NCI-H1930 (cell line): ENCODE results near the gene COLEC12.

Experiments
- DNase-seq, 2 experiments: peaks; one replicate each; lab custom pipeline; 2025; lab: John Stamatoyannopoulos, UW

COLEC12 gene

GRCh38 chr18:386994-387393, 113.5 kb downstream of the COLEC12 start:
- DNase-seq: no peak

- no peak for DNase-seq
These were observed 115.6 kb downstream of the COLEC12 start for GRCh38 chr18:384897-385296.

- DNase-seq: no peak
These were observed 117.4 kb downstream of the COLEC12 start for GRCh38 chr18:383135-383534.

- no peak for DNase-seq
These were observed 118.0 kb downstream of the COLEC12 start for GRCh38 chr18:382423-382984.

GRCh38 chr18:379681-380330, 120.7 kb downstream of the COLEC12 start:
- DNase-seq: no peak

GRCh38 chr18:378079-378478, 122.4 kb downstream of the COLEC12 start:
- DNase-seq: no peak

- no peak for DNase-seq
These were observed 123.4 kb downstream of the COLEC12 start for GRCh38 chr18:377088-377487.

GRCh38 chr18:376311-376710, 124.2 kb downstream of the COLEC12 start:
- DNase-seq: no peak

GRCh38 chr18:374721-375168, 125.8 kb downstream of the COLEC12 start:
- no peak for DNase-seq

GRCh38 chr18:373780-374179, 126.7 kb downstream of the COLEC12 start:
- DNase-seq: no peak

- DNase-seq: no peak
These were observed 128.9 kb downstream of the COLEC12 start for GRCh38 chr18:371609-371982.

- no peak for DNase-seq
These were observed 129.5 kb downstream of the COLEC12 start for GRCh38 chr18:370751-371608.

GRCh38 chr18:369224-370015, 131.1 kb downstream of the COLEC12 start:
- DNase-seq: no peak

GRCh38 chr18:366466-367061, 133.9 kb downstream of the COLEC12 start:
- no peak for DNase-seq

GRCh38 chr18:365651-366050, 134.8 kb downstream of the COLEC12 start:
- DNase-seq: no peak

- no peak for DNase-seq
These were observed 136.2 kb downstream of the COLEC12 start for GRCh38 chr18:364256-364826.

GRCh38 chr18:363301-364085, 137.0 kb downstream of the COLEC12 start:
- no peak for DNase-seq

GRCh38 chr18:362311-363290, 137.9 kb downstream of the COLEC12 start:
- no peak for DNase-seq

GRCh38 chr18:361941-362310, 138.6 kb downstream of the COLEC12 start:
- no peak for DNase-seq
